Neutrophil (primary cell): ENCODE data around the gene CA12.
A peak's percentile ranks its signal among the peaks of the same experiment; 100 is the strongest.

ENCODE experiments used
- H3K27ac ChIP-seq: fragments of 200-600 bp; sonication (generic); 2 replicates; pipeline ENCODE4 v1.5.1; 2016; ENCODE audit warnings: mild to moderate bottlenecking, moderate library complexity
- H3K27me3 ChIP-seq: fragments of 200-600 bp; sonication (generic); 2 replicates; pipeline ENCODE4 v1.6.0; 2016; ENCODE audit warnings: mild to moderate bottlenecking
- H3K36me3 ChIP-seq: fragments of 200-600 bp; sonication (generic); 2 replicates; pipeline ENCODE4 v1.5.1; 2017
- H3K4me1 ChIP-seq, 2 experiments: fragments of 200-600 bp in 1 of 2; sonication (generic) in 1 of 2; 1 replicate in 1 of 2; 2 replicates in 1 of 2; pipeline versions ENCODE4 v1.5.1 to v1.6.1; 2013 to 2016; ENCODE audit warnings: low read depth in 1 of 2, low read length in 1 of 2, mild to moderate bottlenecking in 1 of 2, moderate library complexity in 1 of 2; ENCODE audit not compliant: control insufficient read depth in 1 of 2, insufficient read depth in 1 of 2
- H3K4me3 ChIP-seq, 2 experiments: fragments of 200-600 bp in 1 of 2; sonication (generic) in 1 of 2; 1 replicate in 1 of 2; 2 replicates in 1 of 2; pipeline ENCODE4 v1.5.1; 2013 to 2016; ENCODE audit warnings: low read depth in 1 of 2, low read length in 1 of 2, mild to moderate bottlenecking in 1 of 2, moderate library complexity in 1 of 2
- H3K9me3 ChIP-seq: fragments of 200-600 bp; sonication (generic); 2 replicates; pipeline ENCODE4 v1.5.1; 2016
- TF ChIP-seq, protein P1 (sequence below): fragments of 200-600 bp; sonication (generic); IDR thresholded peaks from 2 replicates; pipeline ENCODE4 v1.5.1; 2016; ENCODE audit warnings: antibody characterized with exemption

CA12 gene

DNA sequence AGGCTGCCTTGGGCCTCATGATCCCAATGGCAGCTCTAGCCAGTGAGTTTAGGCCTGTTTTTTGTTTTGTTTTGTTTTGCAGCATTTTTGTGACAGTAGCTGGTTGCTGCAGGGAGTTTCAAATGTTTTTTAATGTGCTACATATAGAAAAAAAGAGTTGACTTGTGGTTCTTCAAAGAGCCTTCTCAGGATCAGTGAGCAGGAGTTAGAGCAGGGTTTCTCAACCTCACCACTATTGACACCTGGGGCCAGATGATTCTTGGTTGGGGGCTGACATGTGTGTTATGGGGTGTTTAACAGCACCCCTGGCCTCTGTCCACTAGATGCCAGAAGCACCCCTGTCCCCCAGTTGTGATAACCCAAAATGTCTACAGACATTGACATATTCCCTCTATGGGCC is 86.3 kb downstream of the CA12 start:
- Histone ChIP-seq H3K27ac (peak overlapping the region; percentile 26), H3K27me3 (no peaks in the 10 kb centered on the region), H3K36me3 (peaks cover 33% of the 10 kb centered on the region), H3K9me3 (no peaks in the 10 kb centered on the region), H3K4me3 (no peak overlapping the region), H3K4me1 (peaks cover 16 to 28% of the 10 kb centered on the region in 2 experiments)
- TF ChIP-seq, protein P1, sequence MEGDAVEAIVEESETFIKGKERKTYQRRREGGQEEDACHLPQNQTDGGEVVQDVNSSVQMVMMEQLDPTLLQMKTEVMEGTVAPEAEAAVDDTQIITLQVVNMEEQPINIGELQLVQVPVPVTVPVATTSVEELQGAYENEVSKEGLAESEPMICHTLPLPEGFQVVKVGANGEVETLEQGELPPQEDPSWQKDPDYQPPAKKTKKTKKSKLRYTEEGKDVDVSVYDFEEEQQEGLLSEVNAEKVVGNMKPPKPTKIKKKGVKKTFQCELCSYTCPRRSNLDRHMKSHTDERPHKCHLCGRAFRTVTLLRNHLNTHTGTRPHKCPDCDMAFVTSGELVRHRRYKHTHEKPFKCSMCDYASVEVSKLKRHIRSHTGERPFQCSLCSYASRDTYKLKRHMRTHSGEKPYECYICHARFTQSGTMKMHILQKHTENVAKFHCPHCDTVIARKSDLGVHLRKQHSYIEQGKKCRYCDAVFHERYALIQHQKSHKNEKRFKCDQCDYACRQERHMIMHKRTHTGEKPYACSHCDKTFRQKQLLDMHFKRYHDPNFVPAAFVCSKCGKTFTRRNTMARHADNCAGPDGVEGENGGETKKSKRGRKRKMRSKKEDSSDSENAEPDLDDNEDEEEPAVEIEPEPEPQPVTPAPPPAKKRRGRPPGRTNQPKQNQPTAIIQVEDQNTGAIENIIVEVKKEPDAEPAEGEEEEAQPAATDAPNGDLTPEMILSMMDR: no peak

DNA sequence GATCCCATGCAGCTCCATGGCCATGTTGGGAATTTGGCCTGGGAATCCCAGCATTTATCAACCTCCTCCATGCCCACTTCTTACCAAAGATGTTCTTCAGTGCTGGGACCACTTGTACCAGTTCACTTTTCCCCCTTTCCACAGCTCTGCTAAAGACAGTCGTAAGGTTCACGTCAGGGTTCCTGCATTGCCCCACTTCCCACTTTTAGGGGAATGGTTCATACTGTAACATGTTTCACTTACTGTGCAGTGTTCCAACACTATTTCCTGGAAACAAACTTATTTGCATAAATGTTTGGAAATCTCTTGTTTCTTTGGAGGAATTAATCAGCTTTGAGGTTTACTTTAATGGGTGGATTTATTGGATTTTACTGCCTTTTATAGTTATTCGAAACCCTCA is 87.3 kb downstream of the CA12 start:
- no peaks in the 10 kb centered on the region for H3K9me3 ChIP-seq
- H3K27ac ChIP-seq: peak overlapping the region; percentile 29
- no peak overlapping the region for H3K4me3 ChIP-seq
- peaks cover 25% of the 10 kb centered on the region for H3K36me3 ChIP-seq
- H3K4me1 ChIP-seq: peaks cover 16 to 28% of the 10 kb centered on the region in 2 experiments
- TF ChIP-seq, protein P1: no peak
- no peaks in the 10 kb centered on the region for H3K27me3 ChIP-seq

DNA sequence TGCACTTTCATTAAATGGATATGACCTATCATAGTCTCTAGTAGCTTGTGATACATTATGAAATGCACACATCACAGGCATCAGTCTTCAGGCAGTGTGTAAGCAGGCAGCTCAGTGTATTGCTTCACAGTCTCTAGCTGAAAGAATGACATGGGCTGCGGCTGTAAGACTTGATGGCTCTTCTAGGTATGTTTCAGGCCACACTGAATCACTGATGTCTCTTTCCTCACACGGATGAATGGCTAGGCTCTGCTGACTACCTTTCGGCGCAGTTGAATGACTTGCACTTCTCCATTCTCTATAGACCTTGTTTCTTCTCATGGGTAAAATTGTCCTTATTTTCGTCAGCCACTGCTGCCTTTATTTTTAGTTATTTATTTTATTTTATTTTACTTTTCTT is 88.9 kb downstream of the CA12 start:
- Histone ChIP-seq H3K27ac (no peak overlapping the region), H3K9me3 (no peaks in the 10 kb centered on the region), H3K27me3 (no peaks in the 10 kb centered on the region), H3K4me1 (peaks cover 24 to 28% of the 10 kb centered on the region in 2 experiments), H3K4me3 (no peak overlapping the region), H3K36me3 (peaks cover 20% of the 10 kb centered on the region)
- TF ChIP-seq, protein P1: no peak

DNA sequence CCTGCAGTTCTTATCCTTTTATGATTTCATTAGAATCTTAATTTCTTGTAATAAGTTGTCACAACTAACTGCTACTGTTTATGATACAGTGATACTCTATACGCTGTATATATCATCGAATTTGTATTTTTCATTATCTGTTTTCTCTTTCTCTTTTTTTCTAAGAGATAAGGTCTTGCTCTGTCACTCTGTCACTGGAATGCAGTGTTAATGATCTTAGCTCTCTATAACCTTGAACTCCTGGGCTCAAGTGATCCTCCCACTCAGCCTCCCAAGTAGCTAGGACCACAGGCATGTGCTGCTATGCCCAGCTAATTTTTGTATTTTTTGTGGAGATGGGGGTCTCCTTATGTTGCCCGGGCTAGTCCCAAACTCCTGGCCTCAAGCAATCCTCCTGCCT is 89.4 kb downstream of the CA12 start:
- Histone ChIP-seq H3K36me3 (peaks cover 22% of the 10 kb centered on the region), H3K4me1 (peaks cover 24 to 28% of the 10 kb centered on the region in 2 experiments), H3K4me3 (no peak overlapping the region), H3K27me3 (no peaks in the 10 kb centered on the region), H3K9me3 (no peaks in the 10 kb centered on the region), H3K27ac (no peak overlapping the region)
- TF ChIP-seq, protein P1: no peak

DNA sequence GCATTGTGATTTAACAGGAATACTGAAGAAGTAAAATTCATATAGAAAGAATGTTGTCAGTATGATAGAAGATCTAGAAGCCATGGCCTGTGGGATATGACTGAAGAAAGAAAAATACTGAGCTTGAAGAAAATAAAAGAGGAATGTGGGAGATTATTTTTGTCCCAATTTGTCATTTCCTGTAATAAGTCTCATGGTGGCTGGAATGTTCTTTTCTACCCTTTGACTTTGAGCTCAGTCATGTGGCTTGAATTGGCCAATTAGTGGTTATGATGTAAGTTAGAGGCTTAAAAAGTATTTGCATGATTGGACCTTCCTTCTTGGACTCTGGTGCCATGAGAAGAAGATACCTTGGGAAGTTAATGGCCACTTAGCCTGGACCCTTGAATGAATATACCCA is 90.1 kb downstream of the CA12 start:
- TF ChIP-seq, protein P1: no peak
- H3K4me1 ChIP-seq: peaks cover 24 to 28% of the 10 kb centered on the region in 2 experiments
- peaks cover 23% of the 10 kb centered on the region for H3K36me3 ChIP-seq
- H3K27ac ChIP-seq: no peak overlapping the region
- no peaks in the 10 kb centered on the region for H3K27me3 ChIP-seq
- H3K9me3 ChIP-seq: no peaks in the 10 kb centered on the region
- no peak overlapping the region for H3K4me3 ChIP-seq
